Eye (tissue), 1 donor: Measurements from ENCODE around the gene PC.
"Not testable (repeated sequence)": the region's sequence is repeated elsewhere in the genome, so short reads cannot be mapped to it uniquely, and the experiment has no call there.

Experiments used
- DNase-seq: peaks from one replicate; pipeline ENCODE4 v3.0.0-alpha.2; 2015

The PC gene

GRCh38 chr11:66978229-66978628 lies 20.0 kb upstream of the PC start:
- DNase-seq: no peak

DNA sequence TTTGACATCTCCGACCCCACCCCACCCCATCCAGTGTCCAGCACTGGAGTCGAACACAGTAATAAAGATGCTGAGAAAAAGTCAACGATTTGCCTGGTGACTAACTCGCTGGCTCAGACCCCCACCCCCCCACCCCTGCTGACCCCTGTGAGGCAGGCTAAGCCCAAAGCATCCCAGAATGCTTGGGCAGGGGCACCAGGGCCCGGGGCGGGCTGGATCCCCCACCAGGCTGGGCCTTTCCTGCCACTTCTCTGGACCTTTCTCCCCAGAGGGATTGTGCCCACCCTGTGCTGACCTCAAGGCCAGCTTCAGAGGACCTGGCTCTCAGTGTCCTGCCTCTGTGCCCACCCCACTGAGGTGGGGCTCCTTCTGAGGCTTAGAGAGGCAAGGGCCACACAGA lies 18.7 kb upstream of the PC start:
- no peak for DNase-seq

GRCh38 chr11:66976028-66976467 lies 17.9 kb upstream of the PC start:
- DNase-seq: peak; percentile 83

GRCh38 chr11:66975405-66976027 lies 17.3 kb upstream of the PC start:
- no peak for DNase-seq

DNA sequence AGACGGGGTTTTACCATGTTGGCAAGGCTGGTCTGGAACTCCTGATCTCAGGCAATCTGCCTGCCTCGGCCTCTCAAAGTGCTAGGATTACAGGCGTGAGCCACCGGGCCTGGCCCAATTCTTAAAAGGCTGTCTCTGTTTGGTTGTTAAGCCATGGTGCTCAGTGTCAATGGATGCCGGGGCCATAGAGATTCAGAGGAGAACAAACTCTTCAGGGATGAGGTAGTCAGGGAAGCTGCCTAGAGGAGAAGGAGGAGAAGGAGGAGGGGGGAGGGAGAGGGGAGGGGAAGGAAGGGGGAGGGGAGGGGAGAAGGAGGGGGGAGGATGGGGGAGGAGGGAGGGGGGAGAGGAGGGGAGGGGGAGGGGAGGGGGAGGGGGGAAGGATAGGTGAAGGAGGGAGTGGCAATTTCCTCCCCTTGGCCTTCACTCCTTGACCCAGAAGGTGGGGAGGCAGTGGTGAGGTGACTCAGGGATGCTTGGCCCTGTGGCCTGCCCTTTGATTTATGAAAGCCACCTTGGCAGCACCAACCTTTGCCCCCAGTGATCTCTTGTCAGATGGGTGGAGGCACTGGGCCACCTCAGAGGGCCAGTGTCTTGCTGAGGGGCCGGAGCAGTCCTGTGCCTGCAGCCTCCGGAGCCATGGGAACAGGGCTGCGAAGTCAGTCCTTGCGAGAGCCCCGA lies 16.7 kb upstream of the PC start, which contains the start of gene C11orf86:
Gene C11orf86, plus strand, starts transcription at position 581 of the 681 bp plus-strand sequence. Its CDS starts 59 bp downstream, at position 640.
- DNase-seq: no peak

DNA sequence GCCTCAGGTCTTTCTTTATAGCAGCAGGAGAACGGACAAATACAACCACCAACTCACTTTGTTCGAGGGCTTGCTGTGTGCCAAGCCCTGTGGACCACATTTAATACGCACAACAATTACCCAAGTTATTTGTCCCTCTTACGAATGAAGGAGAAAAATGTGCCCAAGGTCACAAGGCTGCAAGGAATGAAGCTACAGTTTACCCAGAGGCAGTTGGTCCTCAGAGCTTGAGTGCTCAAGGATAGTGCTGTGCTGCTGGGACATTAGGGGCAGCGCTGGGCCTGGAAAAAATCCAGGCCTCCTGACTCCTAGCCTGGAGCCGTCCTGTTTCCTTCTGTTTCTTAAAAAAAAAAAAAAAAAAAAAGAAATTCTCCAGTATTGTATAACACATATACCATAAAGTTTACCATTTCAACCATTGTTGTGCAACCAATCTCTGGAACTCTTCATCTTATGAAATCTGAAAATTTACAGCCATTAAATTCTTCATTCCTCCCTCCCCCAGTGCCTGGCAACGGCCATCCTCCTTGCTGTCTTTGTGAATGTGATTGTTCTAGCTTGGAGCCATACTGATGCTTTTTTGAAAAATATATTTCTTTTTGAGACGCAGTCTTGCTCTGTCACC lies 15.9 kb upstream of the PC start:
- DNase-seq: no peak

- no peak for DNase-seq
These were observed 13.3 kb upstream of the PC start for GRCh38 chr11:66971488-66971887.

DNA sequence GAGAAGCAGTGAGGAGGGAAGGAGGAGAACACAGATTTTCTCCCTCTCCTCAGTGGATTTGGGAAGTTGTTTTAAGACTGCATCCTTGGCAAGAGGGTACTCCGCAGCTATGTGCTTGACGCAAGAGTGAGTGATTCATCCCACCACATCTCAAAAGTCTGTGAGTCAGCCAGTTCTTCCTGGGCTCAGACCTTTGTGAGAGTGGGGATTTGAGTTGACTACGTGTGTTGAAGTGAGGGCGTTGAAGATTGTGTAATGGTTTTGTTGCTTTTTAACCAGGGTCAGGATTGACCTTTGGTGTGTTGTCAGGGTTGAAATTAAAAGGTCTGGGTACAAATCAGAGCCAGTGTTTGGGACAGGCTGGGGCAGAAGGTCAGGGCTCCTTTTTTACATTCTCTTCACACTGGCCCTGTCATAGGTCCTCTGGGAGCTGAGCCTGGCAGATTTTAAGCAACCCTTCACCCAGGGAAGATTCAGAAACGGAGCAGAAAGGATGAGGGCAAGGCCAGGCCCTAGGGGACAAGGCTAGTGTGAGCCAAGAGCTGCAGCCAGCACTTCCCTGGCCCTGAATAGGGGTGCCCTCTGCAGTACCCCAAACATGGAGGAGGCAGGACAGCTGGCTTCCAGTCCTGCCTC lies 12.7 kb upstream of the PC start:
- no peak for DNase-seq

DNA sequence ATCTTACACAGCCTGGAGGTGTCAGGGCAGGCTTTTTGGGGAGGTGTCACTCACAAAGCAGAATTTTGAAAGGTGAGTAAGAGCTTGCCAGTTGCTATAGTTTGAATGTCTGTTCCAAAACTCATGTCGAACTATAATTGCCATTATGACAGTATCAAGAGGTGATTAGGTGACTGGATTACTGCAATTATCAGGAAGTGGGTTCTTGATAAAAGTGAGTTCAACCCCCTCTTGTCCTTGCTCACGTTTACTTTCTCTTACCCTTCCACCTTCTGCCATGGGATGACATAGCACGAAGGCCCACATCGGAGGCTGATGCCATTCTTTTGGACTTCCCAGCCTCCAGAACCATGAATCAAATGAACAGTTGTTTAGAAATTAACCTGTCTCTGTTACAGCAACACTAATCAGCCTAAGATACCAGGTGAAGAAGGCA lies 12.2 kb upstream of the PC start:
- DNase-seq: no peak

DNA sequence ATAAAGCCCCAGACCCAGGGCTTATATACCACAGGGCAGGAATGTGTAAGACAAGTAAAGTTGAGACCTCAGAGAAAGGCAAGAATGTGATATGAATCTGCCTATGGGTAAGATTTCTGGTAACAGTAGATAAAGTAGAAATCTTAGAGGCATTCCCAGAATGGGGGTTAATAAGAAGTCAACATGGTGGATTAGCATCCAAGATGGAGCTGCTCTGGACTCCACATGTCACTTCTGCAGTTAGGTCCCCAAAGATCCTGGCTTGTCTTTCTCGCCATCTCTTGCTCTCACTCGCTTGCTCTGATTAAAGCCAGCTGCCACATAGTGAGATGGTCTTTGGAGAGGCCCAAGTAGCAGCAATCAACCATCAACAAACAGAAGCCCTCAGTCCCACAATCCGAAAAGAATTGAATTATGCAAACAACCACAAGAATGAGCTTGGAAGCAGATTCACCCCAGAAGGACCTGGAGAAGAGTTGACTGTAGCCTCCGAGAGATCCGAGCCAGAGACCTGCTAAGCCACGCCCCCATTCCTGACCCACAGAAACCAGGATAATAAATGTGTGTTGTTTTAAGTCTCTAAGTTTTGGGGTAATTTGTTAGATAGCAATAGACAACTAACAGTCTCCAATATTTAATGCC lies 11.5 kb upstream of the PC start:
- DNase-seq: no peak

DNA sequence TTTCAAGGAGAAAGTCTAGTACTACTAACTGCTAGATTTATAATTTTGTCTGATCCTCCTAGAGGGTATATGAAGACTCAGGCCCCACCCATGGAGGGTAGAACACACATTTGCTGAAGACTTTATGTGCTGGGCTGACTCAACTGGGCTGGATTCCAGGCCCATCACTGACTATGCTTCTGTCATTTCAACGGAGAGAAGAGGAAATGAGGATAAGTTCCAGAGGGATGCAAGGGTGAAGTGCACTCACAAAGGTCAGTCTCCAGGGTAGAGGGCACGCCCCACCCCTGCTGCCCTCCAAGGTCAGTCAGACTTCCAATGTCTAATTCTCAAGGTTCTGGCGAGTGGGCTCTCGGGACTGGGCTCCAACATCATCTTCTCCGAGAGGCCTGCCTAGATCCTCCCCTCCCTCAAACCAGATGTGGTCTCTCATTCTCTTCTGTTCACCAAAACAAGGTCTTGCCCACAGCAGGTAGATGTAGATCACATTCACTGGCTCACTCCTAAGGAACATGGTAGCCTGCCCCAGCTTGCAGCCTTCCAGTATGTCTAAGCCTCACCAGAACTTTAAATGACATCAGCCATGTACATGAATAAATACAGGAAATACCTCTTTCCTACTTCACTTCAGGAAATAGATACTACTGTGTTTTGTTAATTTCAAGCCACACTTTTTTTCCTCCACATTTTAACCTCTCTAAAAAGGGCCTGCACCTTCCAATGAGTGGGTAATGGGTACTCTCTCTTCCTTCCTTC lies 9.7 kb upstream of the PC start:
- no peak for DNase-seq

DNA sequence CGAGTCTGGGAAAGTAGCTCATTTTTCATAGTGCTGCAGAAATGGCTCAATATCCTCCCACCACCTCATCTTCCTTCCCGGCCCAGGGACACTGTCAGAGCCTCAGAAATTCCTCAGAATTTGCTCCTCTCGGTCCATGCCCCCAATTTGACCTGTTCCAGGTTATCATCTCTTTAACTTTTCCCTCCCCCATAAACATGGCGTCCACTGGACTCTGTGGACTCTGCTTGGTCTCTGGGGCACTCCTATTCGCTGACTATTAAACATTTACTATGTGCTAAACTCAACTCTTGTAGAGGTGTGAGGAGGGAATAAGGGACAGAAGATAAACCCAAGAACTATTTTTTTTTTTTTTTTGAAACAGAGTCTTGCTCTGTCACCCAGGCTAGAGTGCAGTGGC lies 8.2 kb upstream of the PC start:
- DNase-seq: no peak

GRCh38 chr11:66964495-66964894 lies 6.3 kb upstream of the PC start:
- DNase-seq: no peak

DNA sequence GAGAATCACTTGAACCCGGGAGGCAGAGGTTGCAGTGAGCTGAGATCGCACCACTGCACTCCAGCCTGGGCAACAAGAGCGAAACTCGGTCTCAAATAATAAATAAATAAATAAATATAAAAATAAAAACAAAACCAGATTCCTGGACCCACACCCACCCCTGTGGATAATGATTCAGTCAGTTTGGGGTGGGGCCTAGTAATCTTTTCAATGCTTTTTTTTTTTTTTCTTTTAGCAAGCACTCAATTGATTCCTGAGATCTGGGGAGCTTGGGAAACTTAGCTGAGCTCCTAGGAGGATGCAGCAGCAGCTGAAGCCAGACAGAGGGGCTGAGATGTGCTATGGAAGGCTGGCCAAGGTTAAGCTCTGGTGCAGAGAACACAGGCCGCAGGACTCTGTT lies 4.6 kb upstream of the PC start:
- DNase-seq: no peak

DNA sequence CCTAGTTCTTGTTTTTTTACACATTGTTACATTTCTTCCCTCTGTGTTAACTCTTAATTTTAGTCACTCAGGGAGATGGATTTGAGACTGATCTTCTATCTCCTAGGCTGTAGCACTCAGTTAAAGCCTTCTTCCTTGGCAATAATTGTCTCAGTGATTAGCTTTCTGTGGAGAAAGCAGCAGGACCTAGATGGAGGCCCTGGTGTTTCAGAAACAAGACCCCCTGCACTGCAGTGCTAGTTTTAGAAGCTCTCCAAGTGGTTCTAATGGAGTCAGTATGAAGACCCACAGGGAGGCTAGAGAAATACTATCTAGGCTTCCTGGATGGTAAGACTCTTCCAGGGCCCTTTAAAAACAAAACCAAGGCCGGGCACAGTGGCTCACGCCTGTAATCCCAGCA lies 4.1 kb upstream of the PC start:
- no peak for DNase-seq

GRCh38 chr11:66961691-66962213 lies 3.6 kb upstream of the PC start:
- DNase-seq: not testable (repeated sequence)

DNA sequence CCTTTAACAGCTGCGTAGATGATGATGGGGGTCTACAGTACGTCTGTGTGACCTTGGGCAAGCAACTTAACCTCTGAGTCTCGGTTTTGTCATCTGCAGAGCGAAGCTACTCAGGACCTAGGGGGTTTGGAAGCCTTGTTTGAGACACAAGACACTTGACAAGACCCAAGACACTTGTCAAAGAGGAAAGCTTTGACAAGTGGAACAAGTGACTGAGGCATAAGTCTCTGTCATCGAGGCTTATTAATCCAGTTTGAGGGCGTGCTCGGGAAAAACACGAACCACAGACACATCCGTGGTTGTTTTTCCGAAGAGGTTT lies 732 bp upstream of the PC start:
- no peak for DNase-seq

- no peak for DNase-seq
These were observed 282 bp downstream of the PC start for GRCh38 chr11:66957971-66958231.

GRCh38 chr11:66956689-66957290 lies 1.4 kb downstream of the PC start:
- no peak for DNase-seq

- no peak for DNase-seq
These were observed 4.9 kb downstream of the PC start for GRCh38 chr11:66953081-66953833.

DNA sequence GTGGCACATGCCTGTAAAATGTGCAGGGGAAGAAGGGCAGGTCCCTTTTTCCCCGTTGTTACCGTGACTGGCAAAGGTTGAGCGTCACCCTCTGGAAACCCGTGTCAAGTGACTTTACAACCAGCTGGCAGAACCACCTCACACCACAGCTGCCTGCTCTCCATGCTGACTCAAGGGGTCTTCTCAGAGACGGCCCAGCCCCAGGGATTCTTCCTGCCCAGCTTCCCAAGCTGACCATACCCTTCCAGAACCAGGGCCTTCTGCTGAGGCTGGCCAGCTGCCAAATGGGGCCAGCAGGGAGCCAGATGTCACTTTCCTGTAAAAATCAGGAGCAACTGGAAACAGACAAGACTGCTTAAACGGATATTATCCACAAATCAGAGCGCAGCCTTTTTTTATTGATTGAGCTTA lies 6.3 kb downstream of the PC start:
- DNase-seq: peak; percentile 62
